ENCODE measurements around the gene TEPSIN. TPM values are rescaled to one million over a fixed set of nuclear protein-coding genes. Genes with fewer than 3 reads are reported as not detected.

TEPSIN gene
- total and polyA plus RNA-seq, 11 donors, result 6.8 to 16.0 (median 10.4) TPM

- no peak for DNase-seq
Observed at GRCh38 chr17:81221842-81222619, 16.8 kb downstream of the TEPSIN start.

GRCh38 chr17:81221371-81221841 is 17.4 kb downstream of the TEPSIN start:
- intact Hi-C loops (cut with DNase I), result no loop called here
- Histone ChIP-seq H3K4me1 (peaks cover 6 to 25% (median 18%) of the 10 kb centered on the region in 12 donors), H3K4me3 (peak overlapping the region in 9 of 12 donors; percentile 62 to 94 (median 82)), H3K27ac (no peak overlapping the region), H3K27me3 (no peaks in the 10 kb centered on the region), H3K9me3 (peaks cover 0 to 5% (median 0%) of the 10 kb centered on the region in 12 donors), H3K36me3 (peaks cover 0 to 12% (median 3%) of the 10 kb centered on the region in 9 donors)
- DNase-seq (no peak), ATAC-seq (no peak)
- WGBS, 4 donors, result 68 to 72% (median 69%) methylated on average over 10 to 11 of the region's 11 CpGs
- TF ChIP-seq CTCF (IDR thresholded peaks at IDR 0.05), result no peak
- TF ChIP-seq POLR2A (IDR thresholded peaks at IDR 0.05), result no peak

More at GRCh38 chr17:81221842-81222619, 16.8 kb downstream of the TEPSIN start:
- Histone ChIP-seq H3K9me3 (peaks cover 0 to 11% (median 0%) of the 10 kb centered on the region in 12 donors), H3K4me3 (peak overlapping the region; percentile 55 to 96 (median 80)), H3K36me3 (peaks cover 0 to 12% (median 3%) of the 10 kb centered on the region in 9 donors), H3K27me3 (no peaks in the 10 kb centered on the region), H3K4me1 (peaks cover 6 to 25% (median 18%) of the 10 kb centered on the region in 12 donors), H3K27ac (peak overlapping the region in 4 of 12 donors; percentile 39 to 58 (median 46))
- no peak for TF ChIP-seq CTCF (IDR thresholded peaks at IDR 0.05)
- no peak for TF ChIP-seq POLR2A (IDR thresholded peaks at IDR 0.05)
- ATAC-seq, result peak in 2 of 4 donors; percentile 0 to 1
- WGBS, 4 donors, result 15 to 21% (median 18%) methylated on average over 14 to 24 of the region's 24 CpGs
- intact Hi-C loops (cut with DNase I), result no loop called here

- TF ChIP-seq CTCF (IDR thresholded peaks at IDR 0.05) (no peak), POLR2A (IDR thresholded peaks at IDR 0.05) (no peak)
- H3K4me1 ChIP-seq, result peaks cover 6 to 25% (median 18%) of the 10 kb centered on the region in 12 donors
- no peak for ATAC-seq
- no peaks in the 10 kb centered on the region for H3K27me3 ChIP-seq
- H3K36me3 ChIP-seq, result peaks cover 0 to 12% (median 3%) of the 10 kb centered on the region in 9 donors
- no peak overlapping the region for H3K27ac ChIP-seq
- H3K4me3 ChIP-seq, result no peak overlapping the region
- intact Hi-C loops (cut with DNase I), result no loop called here
- WGBS, 4 donors, result 91 to 97% (median 96%) methylated on average over 14 to 24 of the region's 24 CpGs
- DNase-seq, result no peak
- H3K9me3 ChIP-seq, result no peaks in the 10 kb centered on the region
Observed at GRCh38 chr17:81219476-81220180, 19.2 kb downstream of the TEPSIN start.

GRCh38 chr17:81218991-81219390 is 19.9 kb downstream of the TEPSIN start:
- Histone ChIP-seq H3K27me3 (no peaks in the 10 kb centered on the region), H3K4me3 (no peak overlapping the region), H3K36me3 (peaks cover 0 to 12% (median 3%) of the 10 kb centered on the region in 9 donors), H3K9me3 (no peaks in the 10 kb centered on the region), H3K27ac (no peak overlapping the region), H3K4me1 (peaks cover 6 to 25% (median 18%) of the 10 kb centered on the region in 12 donors)
- TF ChIP-seq POLR2A (IDR thresholded peaks at IDR 0.05) (no peak), CTCF (IDR thresholded peaks at IDR 0.05) (no peak)
- ATAC-seq, result no peak
- intact Hi-C loops (cut with DNase I), result no loop called here
- 94 to 97% (median 94%) methylated on average over 11 of the region's 11 CpGs for WGBS, 4 donors
- no peak for DNase-seq

Measured in heart left ventricle (tissue), 16 donors.